Measurements from ENCODE around the gene LENG8. TPM values are rescaled to one million over a fixed set of nuclear protein-coding genes. Genes with fewer than 3 reads are reported as not detected.

The LENG8 gene
- total and polyA plus RNA-seq, 2 of the 8 experiments (the other 6 are each of a cell fraction or from before 2014, with no cell fraction given), result 62.2 to 108 TPM

- peak overlapping the region; percentile 93; the same call in 1 of the 2 replicates for H2AK5ac ChIP-seq (ENCODE audit: low read depth, low read length)
- FAIRE-seq, result no peak
- no peaks in the 10 kb centered on the region for H3K79me2 ChIP-seq (ENCODE audit: control insufficient read depth in 1 of 2, insufficient read depth in 2 of 2, low read length in 2 of 2)
These were observed 14.2 kb upstream of the LENG8 start for GRCh38 chr19:54434873-54435214.

More at GRCh38 chr19:54434873-54435214, 14.2 kb upstream of the LENG8 start:
- Histone ChIP-seq H3K27me3 (replicated peaks in 1 of 4; ENCODE audit: control insufficient read depth in 3 of 4, extremely low read depth in 1 of 4, insufficient read depth in 3 of 4, low read length in 3 of 4) (peaks cover 0 to 2% (median 0%) of the 10 kb centered on the region in 4 experiments; a peak in 1 of 7 replicates), H3K23ac (ENCODE audit: insufficient read length) (no peak overlapping the region), H3K18ac (ENCODE audit: extremely low read depth, low read length) (no peak overlapping the region; the same call in 1 of the 2 replicates), H3K27ac (ENCODE audit: low read depth, low read length) (no peak overlapping the region), H3K23me2 (ENCODE audit: low read depth, low read length) (peaks cover 4% of the 10 kb centered on the region), H2BK20ac (ENCODE audit: low read length) (no peak overlapping the region), H4K5ac (ENCODE audit: insufficient read length, low read depth, low read length) (no peak overlapping the region), H3K14ac (ENCODE audit: insufficient read length) (no peak overlapping the region), H2BK15ac (ENCODE audit: low read length) (0 out of 2 replicates have a peak overlapping the region, but pooled peaks have one; percentile 16), H2AFZ (ENCODE audit: low read length) (no peak overlapping the region), H3K4ac (replicated peaks; ENCODE audit: insufficient read length, low read depth, low read length) (no peak overlapping the region), H3K4me1 (replicated peaks in 1 of 4; ENCODE audit: control insufficient read depth in 3 of 4, insufficient read depth in 4 of 4, low read length in 3 of 4) (peaks cover 0 to 36% (median 23%) of the 10 kb centered on the region in 4 experiments; a peak in 6 of 7 replicates), H2BK5ac (ENCODE audit: low read depth, low read length) (no peak overlapping the region), H4K91ac (replicated peaks; ENCODE audit: insufficient read length, low read length) (no peak overlapping the region), H3K4me3 (ENCODE audit: extremely low read depth in 1 of 4, insufficient read depth in 2 of 4, low read depth in 3 of 4, low read length in 4 of 4) (no peak overlapping the region), H3K4me2 (ENCODE audit: insufficient read depth in 1 of 2, low read depth in 2 of 2, low read length in 2 of 2) (0 out of 4 replicates have a peak overlapping the region, but pooled peaks of 1 of the 2 experiments have one; percentile 0), H3K56ac (replicated peaks; ENCODE audit: insufficient read length, low read depth, low read length) (no peak overlapping the region), H3K79me1 (ENCODE audit: low read depth, low read length) (peaks cover 7% of the 10 kb centered on the region; the same call in 1 of the 2 replicates), H3K9me3 (ENCODE audit: insufficient read depth in 2 of 2, low read depth in 1 of 2, low read length in 1 of 2) (no peaks in the 10 kb centered on the region), H2BK12ac (ENCODE audit: low read depth, low read length) (no peak overlapping the region), H3K9ac (replicated peaks in 1 of 4; ENCODE audit: extremely low read depth in 1 of 4, low read depth in 3 of 4, low read length in 3 of 4) (peak overlapping the region in 1 of 4 experiments; percentile 17; a peak in 2 of 7 replicates), H3K36me3 (ENCODE audit: control insufficient read depth in 2 of 4, insufficient read depth in 4 of 4, low read length in 3 of 4) (peaks cover 0 to 6% (median 0%) of the 10 kb centered on the region in 4 experiments; a peak in 1 of 8 replicates), H2BK120ac (replicated peaks; ENCODE audit: low read depth, low read length) (no peak overlapping the region), H4K8ac (ENCODE audit: extremely low read depth, insufficient read depth, low read length) (peak overlapping the region; percentile 6; the same call in 1 of the 2 replicates), H4K20me1 (replicated peaks in 1 of 2; ENCODE audit: control insufficient read depth in 1 of 2, insufficient read depth in 2 of 2, low read length in 2 of 2) (peaks cover 11 to 24% of the 10 kb centered on the region in 2 experiments)
- POLR2A ChIA-PET (ENCODE audit: partially characterized antibody), result interaction anchor here (0.7 to 13.5 kb wide), 6 partner anchors 14 to 27 kb away, joined by 4 to 133 read pairs (median 8); partner anchors contain the start of genes LENG8 and TTYH1
- WGBS, 2 experiments (ENCODE audit: extremely low coverage in 1 of 2, insufficient coverage in 1 of 2, insufficient read length in 1 of 2, insufficient replicate concordance in 2 of 2, low coverage in 1 of 2, low lambda C conversion rate in 2 of 2, missing lambda C conversion rate in 1 of 2), result 77% methylated on average over 11 of the region's 11 CpGs; no CpG with 5 or more reads in 1 of the 2 experiments
- TF ChIP-seq BCL11A (IDR thresholded peaks at IDR 0.05; ENCODE audit: low read depth in 2 of 2, low read length in 2 of 2) (no peak), RXRA (IDR thresholded peaks at IDR 0.05; ENCODE audit: insufficient read depth, low read depth, low read length) (no peak), POLR2AphosphoS5 (IDR thresholded peaks at IDR 0.05; ENCODE audit: low read depth, low read length) (0 out of 2 replicates have a peak, but pooled peaks have one; percentile 5)
- CTCF ChIA-PET (ENCODE audit: partially characterized antibody), result interaction anchor here (7.4 kb wide), 1 partner anchor 43 kb away, joined by 109 read pairs; no protein-coding TSS in a partner anchor
- DNase-seq (ENCODE audit: low read depth in 1 of 2, low spot score in 2 of 2), result no peak

Data from H1 (cell line).